Measurements from ENCODE around the gene C1orf53.

DNA sequence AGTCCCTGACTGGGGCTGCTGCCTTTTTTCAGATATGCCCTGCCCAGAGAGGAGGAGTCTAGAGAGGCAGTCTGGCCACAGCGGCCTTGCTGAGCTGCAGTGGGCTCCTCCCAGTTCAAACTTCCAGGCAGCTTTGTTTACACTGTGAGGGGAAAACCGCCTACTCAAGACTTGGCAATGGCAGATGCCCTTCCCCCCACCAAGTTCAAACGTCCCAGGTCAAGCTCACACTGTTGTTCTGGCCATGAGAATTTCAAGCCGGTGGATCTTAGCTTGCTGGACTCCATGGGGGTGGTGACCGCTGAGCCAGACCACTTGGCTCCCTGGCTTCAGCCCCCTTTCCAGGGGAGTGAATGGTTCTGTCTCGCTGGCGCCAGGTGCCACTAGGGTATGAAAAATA lies 18.3 kb upstream of the C1orf53 start:
- TF ChIP-seq TEAD2 (tag; IDR thresholded peaks at IDR 0.05): no peak
- no peak for TF ChIP-seq HMG20B (CRISPR knock-in tag; IDR thresholded peaks at IDR 0.05)
- no peak for TF ChIP-seq RBM34 (IDR thresholded peaks at IDR 0.05; ENCODE audit: borderline replicate concordance, insufficient read depth, low read length)
- TF ChIP-seq POLR2A (conservative IDR thresholded peaks at IDR 0.05): no peak
- no peak for TF ChIP-seq ARHGAP35 (IDR thresholded peaks at IDR 0.05; ENCODE audit: partially characterized antibody)
- TF ChIP-seq, protein P1, sequence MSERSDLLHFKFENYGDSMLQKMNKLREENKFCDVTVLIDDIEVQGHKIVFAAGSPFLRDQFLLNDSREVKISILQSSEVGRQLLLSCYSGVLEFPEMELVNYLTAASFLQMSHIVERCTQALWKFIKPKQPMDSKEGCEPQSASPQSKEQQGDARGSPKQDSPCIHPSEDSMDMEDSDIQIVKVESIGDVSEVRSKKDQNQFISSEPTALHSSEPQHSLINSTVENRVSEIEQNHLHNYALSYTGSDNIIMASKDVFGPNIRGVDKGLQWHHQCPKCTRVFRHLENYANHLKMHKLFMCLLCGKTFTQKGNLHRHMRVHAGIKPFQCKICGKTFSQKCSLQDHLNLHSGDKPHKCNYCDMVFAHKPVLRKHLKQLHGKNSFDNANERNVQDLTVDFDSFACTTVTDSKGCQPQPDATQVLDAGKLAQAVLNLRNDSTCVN (CRISPR knock-in tag; IDR thresholded peaks at IDR 0.05): no peak
- TF ChIP-seq ADNP (tag; IDR thresholded peaks at IDR 0.05): no peak
- no peak for TF ChIP-seq SAP30 (IDR thresholded peaks at IDR 0.05; ENCODE audit: borderline replicate concordance, insufficient read depth, low read depth, low read length, poor library complexity, severe bottlenecking)
- TF ChIP-seq, protein P2, sequence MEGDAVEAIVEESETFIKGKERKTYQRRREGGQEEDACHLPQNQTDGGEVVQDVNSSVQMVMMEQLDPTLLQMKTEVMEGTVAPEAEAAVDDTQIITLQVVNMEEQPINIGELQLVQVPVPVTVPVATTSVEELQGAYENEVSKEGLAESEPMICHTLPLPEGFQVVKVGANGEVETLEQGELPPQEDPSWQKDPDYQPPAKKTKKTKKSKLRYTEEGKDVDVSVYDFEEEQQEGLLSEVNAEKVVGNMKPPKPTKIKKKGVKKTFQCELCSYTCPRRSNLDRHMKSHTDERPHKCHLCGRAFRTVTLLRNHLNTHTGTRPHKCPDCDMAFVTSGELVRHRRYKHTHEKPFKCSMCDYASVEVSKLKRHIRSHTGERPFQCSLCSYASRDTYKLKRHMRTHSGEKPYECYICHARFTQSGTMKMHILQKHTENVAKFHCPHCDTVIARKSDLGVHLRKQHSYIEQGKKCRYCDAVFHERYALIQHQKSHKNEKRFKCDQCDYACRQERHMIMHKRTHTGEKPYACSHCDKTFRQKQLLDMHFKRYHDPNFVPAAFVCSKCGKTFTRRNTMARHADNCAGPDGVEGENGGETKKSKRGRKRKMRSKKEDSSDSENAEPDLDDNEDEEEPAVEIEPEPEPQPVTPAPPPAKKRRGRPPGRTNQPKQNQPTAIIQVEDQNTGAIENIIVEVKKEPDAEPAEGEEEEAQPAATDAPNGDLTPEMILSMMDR (IDR thresholded peaks at IDR 0.05 in 2 of 3, conservative IDR thresholded peaks at IDR 0.05 in 1 of 3; ENCODE audit: insufficient read depth in 2 of 3, low read depth in 1 of 3, low read length in 3 of 3): no peak
- no peak for TF ChIP-seq HDAC1 (IDR thresholded peaks at IDR 0.05)
